PFSK-1 (cell line): ENCODE results near the gene QRICH2.

Experiments used
- POLR2AphosphoS5 ChIP-seq: IDR thresholded peaks from 2 replicates; pipeline ENCODE4 v1.6.1; 2012; ENCODE audit warnings: low read depth, mild to moderate bottlenecking, control low read depth, low read length, moderate library complexity
- TF ChIP-seq, protein P1 (sequence below), 2 experiments: IDR thresholded peaks; 2 replicates each; pipeline versions ENCODE4 v1.6.1 to v1.8.0; 2011 to 2012; ENCODE audit warnings: low read depth in 2 of 2, low read length in 2 of 2, control low read depth in 1 of 2, inconsistent platforms in 1 of 2, mild to moderate bottlenecking in 1 of 2, moderate library complexity in 1 of 2; ENCODE audit not compliant: insufficient read depth in 1 of 2

DNA sequence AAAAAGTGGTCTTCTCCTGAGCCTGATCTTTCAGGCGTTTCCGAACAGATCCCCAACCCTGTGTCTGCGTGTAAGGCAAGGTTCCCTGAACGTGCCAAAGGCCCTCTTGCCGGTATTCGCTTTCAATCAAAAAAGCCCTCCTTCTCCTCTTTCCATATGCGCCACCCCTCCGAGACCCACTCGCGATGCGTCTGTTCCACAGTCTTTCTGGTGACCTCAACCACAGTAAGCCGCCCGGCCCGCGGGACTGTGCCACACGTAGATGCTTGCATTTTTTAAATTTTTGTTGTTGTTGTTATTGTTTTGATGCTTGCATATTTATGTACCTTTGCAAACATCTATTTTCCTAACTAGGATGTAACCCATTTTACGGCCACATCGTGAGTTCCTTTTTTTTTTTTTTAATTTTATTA, 46.2 kb upstream of the QRICH2 start:
- TF ChIP-seq POLR2AphosphoS5, result no peak
- TF ChIP-seq, protein P1, sequence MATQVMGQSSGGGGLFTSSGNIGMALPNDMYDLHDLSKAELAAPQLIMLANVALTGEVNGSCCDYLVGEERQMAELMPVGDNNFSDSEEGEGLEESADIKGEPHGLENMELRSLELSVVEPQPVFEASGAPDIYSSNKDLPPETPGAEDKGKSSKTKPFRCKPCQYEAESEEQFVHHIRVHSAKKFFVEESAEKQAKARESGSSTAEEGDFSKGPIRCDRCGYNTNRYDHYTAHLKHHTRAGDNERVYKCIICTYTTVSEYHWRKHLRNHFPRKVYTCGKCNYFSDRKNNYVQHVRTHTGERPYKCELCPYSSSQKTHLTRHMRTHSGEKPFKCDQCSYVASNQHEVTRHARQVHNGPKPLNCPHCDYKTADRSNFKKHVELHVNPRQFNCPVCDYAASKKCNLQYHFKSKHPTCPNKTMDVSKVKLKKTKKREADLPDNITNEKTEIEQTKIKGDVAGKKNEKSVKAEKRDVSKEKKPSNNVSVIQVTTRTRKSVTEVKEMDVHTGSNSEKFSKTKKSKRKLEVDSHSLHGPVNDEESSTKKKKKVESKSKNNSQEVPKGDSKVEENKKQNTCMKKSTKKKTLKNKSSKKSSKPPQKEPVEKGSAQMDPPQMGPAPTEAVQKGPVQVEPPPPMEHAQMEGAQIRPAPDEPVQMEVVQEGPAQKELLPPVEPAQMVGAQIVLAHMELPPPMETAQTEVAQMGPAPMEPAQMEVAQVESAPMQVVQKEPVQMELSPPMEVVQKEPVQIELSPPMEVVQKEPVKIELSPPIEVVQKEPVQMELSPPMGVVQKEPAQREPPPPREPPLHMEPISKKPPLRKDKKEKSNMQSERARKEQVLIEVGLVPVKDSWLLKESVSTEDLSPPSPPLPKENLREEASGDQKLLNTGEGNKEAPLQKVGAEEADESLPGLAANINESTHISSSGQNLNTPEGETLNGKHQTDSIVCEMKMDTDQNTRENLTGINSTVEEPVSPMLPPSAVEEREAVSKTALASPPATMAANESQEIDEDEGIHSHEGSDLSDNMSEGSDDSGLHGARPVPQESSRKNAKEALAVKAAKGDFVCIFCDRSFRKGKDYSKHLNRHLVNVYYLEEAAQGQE (IDR thresholded peaks at IDR 0.05; ENCODE audit: insufficient read depth in 1 of 2, low read depth in 2 of 2, low read length in 2 of 2), result no peak
